NCI-H2171 treated with DMSO at 0.1 percent for 48 hours (cell line): Measurements from ENCODE around the gene TNXB.
"Not testable (repeated sequence)": the region's sequence is repeated elsewhere in the genome, so short reads cannot be mapped to it uniquely, and the experiment has no call there.

Experiments used
- DNase-seq: peaks from one replicate; lab custom pipeline; 2025; lab: John Stamatoyannopoulos, UW

TNXB gene

GRCh38 chr6:32085759-32086459 lies 23.2 kb downstream of the TNXB start:
- DNase-seq = no peak

- DNase-seq = no peak
Observed at GRCh38 chr6:32084780-32085179, 24.4 kb downstream of the TNXB start.

GRCh38 chr6:32083812-32084768 lies 25.0 kb downstream of the TNXB start:
- no peak for DNase-seq

- no peak for DNase-seq
Observed at GRCh38 chr6:32082935-32083334, 26.2 kb downstream of the TNXB start.

- no peak for DNase-seq
Observed at GRCh38 chr6:32082478-32082877, 26.7 kb downstream of the TNXB start.

GRCh38 chr6:32081168-32081990 lies 27.8 kb downstream of the TNXB start:
- no peak for DNase-seq

GRCh38 chr6:32079566-32080290 lies 29.4 kb downstream of the TNXB start:
- no peak for DNase-seq

- DNase-seq = no peak
Observed at GRCh38 chr6:32076321-32076809, 32.8 kb downstream of the TNXB start.

GRCh38 chr6:32075781-32076180 lies 33.4 kb downstream of the TNXB start:
- DNase-seq = no peak

- no peak for DNase-seq
Observed at GRCh38 chr6:32074996-32075532, 34.1 kb downstream of the TNXB start.

GRCh38 chr6:32073613-32074012 lies 35.5 kb downstream of the TNXB start:
- DNase-seq = no peak

- DNase-seq = peak; percentile 34
Observed at GRCh38 chr6:32073101-32073500, 36.0 kb downstream of the TNXB start.

- DNase-seq = no peak
Observed at GRCh38 chr6:32070814-32071543, 38.2 kb downstream of the TNXB start.

GRCh38 chr6:32069878-32070515 lies 39.1 kb downstream of the TNXB start:
- no peak for DNase-seq

GRCh38 chr6:32069460-32069859 lies 39.7 kb downstream of the TNXB start:
- no peak for DNase-seq

- peak; percentile 37 for DNase-seq
Observed at GRCh38 chr6:32068867-32069266, 40.3 kb downstream of the TNXB start.

- not testable (repeated sequence) for DNase-seq
Observed at GRCh38 chr6:32068315-32068714, 40.8 kb downstream of the TNXB start.

GRCh38 chr6:32067521-32067920 lies 41.6 kb downstream of the TNXB start:
- DNase-seq = not testable (repeated sequence)

GRCh38 chr6:32064706-32065105 lies 44.4 kb downstream of the TNXB start:
- no peak for DNase-seq
